ENCODE results near the gene MYOF.
"Not testable (repeated sequence)": the region's sequence is repeated elsewhere in the genome, so short reads cannot be mapped to it uniquely, and the experiment has no call there.

The MYOF gene

DNA sequence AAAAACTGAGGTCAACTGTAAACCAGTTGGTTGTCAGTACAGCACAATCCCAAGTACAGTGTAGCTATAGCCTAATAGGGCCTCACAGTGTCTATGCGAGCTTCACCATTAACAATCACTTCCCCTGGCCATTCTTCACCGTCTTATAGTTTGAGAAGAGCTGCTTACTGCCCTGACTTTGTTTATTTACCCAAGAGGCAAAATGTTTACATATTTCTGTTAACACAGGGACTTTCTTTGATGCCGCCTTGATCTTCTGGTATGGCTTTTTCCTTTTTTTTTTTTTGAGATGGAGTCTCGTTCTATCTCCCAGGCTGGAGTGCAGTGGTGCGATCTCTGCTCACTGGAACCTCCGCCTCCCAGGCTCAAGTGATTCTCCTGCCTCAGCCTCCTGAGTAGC is 3.3 kb downstream of the MYOF start:
- no peak for DNase-seq (ENCODE audit: extremely low read depth in 1 of 2, low read depth in 1 of 2)

GRCh38 chr10:93476756-93477155 is 5.4 kb downstream of the MYOF start:
- no peak for DNase-seq (ENCODE audit: extremely low read depth in 1 of 2, low read depth in 1 of 2)

DNA sequence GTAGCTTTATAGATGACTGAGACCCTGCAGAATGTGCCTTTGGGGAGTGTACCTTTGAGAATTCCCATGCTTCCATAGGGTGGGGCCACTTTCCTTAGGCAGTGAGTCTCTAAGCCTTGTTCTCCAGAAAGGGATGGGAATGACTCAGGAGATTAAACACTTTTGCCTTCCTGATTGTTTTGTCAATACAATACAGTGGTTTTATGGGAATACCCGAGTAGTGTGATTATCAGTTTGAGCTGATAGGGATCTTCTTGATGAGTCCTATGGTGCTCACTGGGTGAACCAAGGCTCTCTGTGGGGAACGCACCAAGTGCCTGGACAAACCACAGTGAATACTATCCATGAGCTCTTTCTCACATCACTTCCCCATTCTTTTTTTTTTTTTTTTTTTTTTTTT is 6.3 kb downstream of the MYOF start:
- no peak for DNase-seq (ENCODE audit: extremely low read depth in 1 of 2, low read depth in 1 of 2)

GRCh38 chr10:93475227-93475626 is 6.9 kb downstream of the MYOF start:
- no peak for DNase-seq (ENCODE audit: extremely low read depth in 1 of 2, low read depth in 1 of 2)

GRCh38 chr10:93473804-93474472 is 8.2 kb downstream of the MYOF start:
- no peak for DNase-seq (ENCODE audit: extremely low read depth in 1 of 2, low read depth in 1 of 2)

DNA sequence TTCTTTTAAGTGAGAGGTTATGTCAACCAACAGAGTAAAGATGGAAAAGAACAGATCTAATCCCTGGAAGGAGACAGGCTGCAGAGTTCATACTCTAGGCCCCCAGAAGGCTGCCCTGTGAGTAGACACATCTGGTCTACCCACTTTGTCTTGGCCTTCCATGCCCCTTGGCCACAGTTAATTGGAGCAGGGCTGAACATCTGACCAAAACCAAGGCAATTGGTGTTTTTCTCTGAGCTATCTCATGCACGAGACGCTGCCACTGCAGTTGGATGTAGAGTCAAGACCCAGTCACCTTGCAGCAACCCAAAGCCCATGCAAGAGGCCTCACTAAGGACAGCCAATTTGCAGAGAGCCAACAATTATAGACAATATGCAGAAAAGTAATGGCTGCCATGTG is 9.0 kb downstream of the MYOF start:
- DNase-seq (ENCODE audit: extremely low read depth in 1 of 2, low read depth in 1 of 2): no peak

GRCh38 chr10:93471110-93471651 is 11.0 kb downstream of the MYOF start:
- no peak for DNase-seq (ENCODE audit: extremely low read depth in 1 of 2, low read depth in 1 of 2)

DNA sequence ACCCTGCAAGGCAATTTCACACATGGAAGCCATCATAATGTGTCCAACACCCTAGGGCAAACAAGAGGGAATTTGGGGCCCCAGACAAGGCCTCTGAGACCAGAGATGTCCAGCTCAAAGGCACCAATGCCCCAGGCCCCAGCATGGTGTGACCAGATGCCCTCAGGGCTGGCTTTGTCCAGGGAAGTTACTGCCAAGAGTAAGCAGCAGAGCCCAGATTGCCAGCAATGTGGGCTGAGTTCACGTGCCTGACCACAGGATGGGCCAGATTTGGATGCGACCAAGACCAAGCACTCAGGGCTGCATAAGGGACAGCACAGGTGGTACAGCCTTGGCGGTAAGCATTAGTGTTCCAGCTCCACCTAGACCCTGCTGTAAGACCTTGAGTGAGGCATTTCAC is 12.7 kb downstream of the MYOF start:
- DNase-seq (ENCODE audit: extremely low read depth in 1 of 2, low read depth in 1 of 2): no peak

DNA sequence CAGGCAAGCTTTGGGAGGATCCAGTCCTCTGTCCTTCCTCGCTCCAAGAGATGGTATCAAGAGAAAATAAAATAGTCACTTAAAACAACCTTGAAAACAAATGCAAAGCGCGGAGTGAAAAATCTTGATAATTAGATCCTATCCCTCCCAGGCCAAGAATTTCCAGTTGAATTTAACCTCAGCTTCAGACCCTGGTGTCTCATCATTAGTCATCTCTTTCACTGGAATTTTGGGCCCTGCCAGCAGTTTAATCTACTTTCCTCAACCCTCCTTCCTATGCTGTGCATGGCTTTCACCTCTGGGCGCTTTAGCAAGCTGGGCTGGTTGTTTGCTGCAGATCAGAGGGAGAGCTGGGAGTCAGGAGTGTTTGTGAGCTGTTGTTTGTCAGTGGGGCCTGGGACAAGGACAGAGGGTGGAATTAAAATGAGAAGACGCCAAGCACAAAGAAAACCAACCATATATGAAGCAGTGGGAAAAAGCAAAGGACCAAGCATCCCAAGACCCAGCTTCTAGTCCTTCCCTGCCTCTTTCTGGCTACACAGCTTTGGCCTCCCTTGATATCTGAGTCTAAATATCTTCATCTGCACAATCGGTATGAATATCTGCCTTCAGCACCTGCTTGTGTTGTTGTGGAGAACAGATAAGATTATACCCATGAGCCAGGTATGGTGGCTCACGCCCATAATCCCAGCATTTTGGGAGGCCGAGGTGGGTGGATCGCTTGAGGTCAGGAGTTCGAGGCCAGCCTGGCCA is 13.5 kb downstream of the MYOF start:
- no peak for DNase-seq (ENCODE audit: extremely low read depth in 1 of 2, low read depth in 1 of 2)

DNA sequence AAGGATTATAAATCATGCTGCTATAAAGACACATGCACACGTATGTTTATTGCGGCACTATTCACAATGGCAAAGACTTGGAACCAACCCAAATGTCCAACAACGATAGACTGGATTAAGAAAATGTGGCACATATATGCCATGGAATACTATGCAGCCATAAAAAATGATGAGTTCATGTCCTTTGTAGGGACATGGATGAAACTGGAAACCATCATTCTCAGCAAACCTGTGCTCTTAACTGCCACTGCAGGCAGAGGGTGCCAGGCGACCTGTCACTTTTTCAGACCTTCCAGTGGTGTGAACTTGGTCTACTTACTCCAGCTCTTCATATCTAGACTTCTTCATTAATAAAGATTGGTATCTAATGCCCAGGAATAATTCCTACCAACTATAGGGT is 14.5 kb downstream of the MYOF start:
- not testable (repeated sequence) for DNase-seq (ENCODE audit: extremely low read depth in 1 of 2, low read depth in 1 of 2)

GRCh38 chr10:93465806-93466675 is 16.1 kb downstream of the MYOF start:
- no peak for DNase-seq (ENCODE audit: extremely low read depth in 1 of 2, low read depth in 1 of 2)

GRCh38 chr10:93464776-93465388 is 17.3 kb downstream of the MYOF start:
- no peak for DNase-seq (ENCODE audit: extremely low read depth in 1 of 2, low read depth in 1 of 2)

DNA sequence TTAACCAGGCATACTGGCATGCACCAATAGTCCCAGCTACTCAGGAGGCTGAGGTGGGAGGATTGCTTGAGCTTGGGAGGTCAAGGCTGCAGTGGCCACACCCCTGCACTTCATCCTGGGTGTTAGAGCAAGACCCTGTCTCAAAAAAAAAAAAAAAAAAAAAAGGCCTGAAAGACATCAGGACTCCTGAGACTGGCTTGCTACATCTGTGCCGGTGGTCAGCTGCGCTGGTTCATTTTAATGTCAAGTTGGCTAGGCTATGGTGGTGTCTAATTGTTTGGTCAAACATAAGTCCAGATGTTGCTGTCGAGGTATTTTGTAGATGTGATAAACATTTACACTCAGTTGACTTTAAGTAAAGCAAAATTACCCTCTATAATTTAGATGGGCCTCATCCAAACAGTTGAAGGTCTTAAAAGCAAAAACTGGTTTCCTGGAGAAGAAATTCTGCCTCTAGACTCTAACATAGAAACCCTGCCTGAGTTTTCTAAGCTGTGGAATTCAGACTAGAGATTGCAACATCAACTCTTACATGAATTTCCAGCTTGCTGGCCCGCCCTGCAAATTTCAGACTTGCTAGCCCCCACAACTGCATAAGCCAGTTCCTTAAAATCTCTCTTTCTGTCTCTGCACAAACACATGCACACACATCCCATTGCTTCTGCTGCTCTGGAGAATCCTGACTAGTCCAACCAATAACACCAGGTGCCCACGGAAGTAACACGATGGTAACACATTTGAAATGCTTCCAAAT is 18.2 kb downstream of the MYOF start:
- DNase-seq (ENCODE audit: extremely low read depth in 1 of 2, low read depth in 1 of 2): no peak

DNA sequence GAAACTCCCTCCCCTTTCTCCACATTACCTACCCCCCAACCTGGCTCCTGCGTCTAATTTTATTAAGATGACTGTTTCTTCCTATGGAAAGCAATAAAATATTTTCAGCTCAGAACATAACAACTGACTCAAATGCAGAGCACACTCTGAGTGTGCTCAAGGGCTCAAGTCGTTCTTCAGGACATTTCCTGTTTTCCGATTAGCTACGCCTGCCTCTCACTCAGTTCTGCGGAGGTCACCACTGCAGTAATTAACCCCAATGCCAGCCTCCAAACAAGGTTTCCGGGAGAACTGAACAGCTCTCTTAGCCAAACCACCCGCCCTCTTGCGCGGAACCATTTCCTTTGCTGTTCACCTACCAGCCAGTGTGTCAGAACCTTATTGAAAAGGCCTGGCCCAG is 19.3 kb downstream of the MYOF start:
- DNase-seq (ENCODE audit: extremely low read depth in 1 of 2, low read depth in 1 of 2): no peak

DNA sequence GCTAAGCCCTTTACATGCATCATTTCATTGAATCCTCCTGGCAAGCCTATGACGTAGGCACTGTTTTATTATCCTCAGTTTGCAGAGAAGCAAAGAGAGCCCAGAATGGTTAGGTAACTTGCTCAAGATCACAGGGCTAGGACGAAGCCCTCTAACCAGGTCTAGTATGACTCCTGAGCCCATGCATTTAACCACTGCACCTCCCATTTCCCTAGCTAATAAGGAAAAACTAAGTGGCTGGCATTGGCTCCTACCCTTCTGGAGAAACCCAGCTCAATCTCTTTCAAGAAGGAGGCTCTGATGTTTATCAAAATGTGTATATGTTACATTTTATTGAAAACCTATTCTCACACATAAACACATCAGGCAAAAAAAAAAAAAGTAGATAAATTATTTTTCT is 19.8 kb downstream of the MYOF start:
- no peak for DNase-seq (ENCODE audit: extremely low read depth in 1 of 2, low read depth in 1 of 2)

- no peak for DNase-seq (ENCODE audit: extremely low read depth in 1 of 2, low read depth in 1 of 2)
Measured at GRCh38 chr10:93461807-93462178, 20.3 kb downstream of the MYOF start.

DNA sequence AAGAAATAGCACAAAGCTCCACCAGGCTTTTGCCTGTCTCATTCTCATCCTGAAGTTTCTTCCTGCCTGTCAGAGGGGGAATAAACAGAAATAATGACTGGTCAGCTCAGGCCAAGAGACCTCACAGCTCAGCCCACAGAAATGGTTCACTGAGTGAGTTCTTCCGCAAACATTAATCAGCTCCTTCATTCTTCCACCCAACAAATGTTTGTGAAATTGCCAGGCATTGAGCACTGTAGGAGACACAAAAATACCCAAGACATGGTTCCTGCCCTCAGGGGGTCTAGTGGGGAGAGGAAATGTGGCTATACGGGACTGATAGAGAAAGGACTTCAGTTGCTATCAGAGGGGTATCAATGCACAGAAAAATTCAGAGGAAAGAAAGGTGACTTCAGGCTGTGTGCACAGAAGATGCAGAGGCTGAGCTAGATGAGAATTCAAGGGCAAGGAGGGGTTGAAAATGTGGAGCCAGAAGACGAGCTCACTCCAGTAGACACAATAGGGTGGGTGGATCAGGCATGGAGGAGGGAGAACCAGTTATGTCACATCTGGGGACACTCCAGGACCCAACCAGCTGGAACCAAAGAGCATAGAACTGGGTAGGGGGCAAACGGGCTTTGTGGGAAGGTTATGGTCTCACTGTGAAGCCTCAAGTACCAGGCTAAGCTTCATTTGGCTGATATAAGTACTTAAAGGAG is 20.9 kb downstream of the MYOF start:
- DNase-seq (ENCODE audit: extremely low read depth in 1 of 2, low read depth in 1 of 2): no peak

- DNase-seq (ENCODE audit: extremely low read depth in 1 of 2, low read depth in 1 of 2): no peak
Measured at GRCh38 chr10:93459466-93459865, 22.7 kb downstream of the MYOF start.

GRCh38 chr10:93458821-93459257 is 23.3 kb downstream of the MYOF start:
- no peak for DNase-seq (ENCODE audit: extremely low read depth in 1 of 2, low read depth in 1 of 2)

- DNase-seq (ENCODE audit: extremely low read depth in 1 of 2, low read depth in 1 of 2): no peak
Measured at GRCh38 chr10:93457511-93457910, 24.6 kb downstream of the MYOF start.

Data from activated CD8-positive, alpha-beta memory T cell treated with anti-CD3 and anti-CD28 coated beads for 1 hour (primary cell).